ENCODE measurements around the gene SIGLECL1. TPM values are rescaled to one million over a fixed set of nuclear protein-coding genes. Genes with fewer than 3 reads are reported as not detected.
A peak's percentile ranks its signal among the peaks of the same experiment; 100 is the strongest.

The SIGLECL1 gene
- total RNA-seq, 1 donor from 2014 or later = not detected

GRCh38 chr19:51258165-51259160 is 7.6 kb downstream of the SIGLECL1 start:
- Histone ChIP-seq H3K79me2 (ENCODE audit: insufficient read depth, low read length) (no peaks in the 10 kb centered on the region), H4K20me1 (ENCODE audit: insufficient read depth, low read length) (no peaks in the 10 kb centered on the region), H2AFZ (ENCODE audit: low read depth, low read length) (no peak overlapping the region), H3K4me1 (ENCODE audit: insufficient read depth, low read length) (no peaks in the 10 kb centered on the region), H3K4me2 (ENCODE audit: low read length) (no peak overlapping the region), H3K9me3 (ENCODE audit: insufficient read depth, low read depth, low read length) (no peaks in the 10 kb centered on the region), H3K27me3 (ENCODE audit: insufficient read depth, low read length) (no peaks in the 10 kb centered on the region), H3K9ac (ENCODE audit: low read length) (no peak overlapping the region), H3K36me3 (ENCODE audit: insufficient read depth, low read length) (no peaks in the 10 kb centered on the region), H3K4me3 (ENCODE audit: insufficient read depth, low read depth, low read length) (no peak overlapping the region), H3K27ac (ENCODE audit: low read depth, low read length) (no peak overlapping the region)
- Mint-ChIP-seq H3K9me3 (ENCODE audit: unreplicated experiment) (no peaks in the 10 kb centered on the region), H3K36me3 (ENCODE audit: low read depth, unreplicated experiment) (no peaks in the 10 kb centered on the region), H3K27me3 (ENCODE audit: low read depth, unreplicated experiment) (peaks cover 3% of the 10 kb centered on the region), H3K4me3 (ENCODE audit: unreplicated experiment) (no peak overlapping the region), H3K4me1 (ENCODE audit: low read depth, unreplicated experiment) (no peaks in the 10 kb centered on the region), H3K27ac (ENCODE audit: unreplicated experiment) (no peak overlapping the region)
- FAIRE-seq (no peak), DNase-seq (ENCODE audit: low read depth) (no peak)
- TF ChIP-seq CTCF (IDR thresholded peaks at IDR 0.05; ENCODE audit: insufficient read depth, low read depth, low read length) (no peak), EZH2 (IDR thresholded peaks at IDR 0.05; ENCODE audit: insufficient read depth, low read length) (no peak)

- no peaks in the 10 kb centered on the region for H3K79me2 ChIP-seq (ENCODE audit: insufficient read depth, low read length)
- H3K4me3 ChIP-seq (ENCODE audit: insufficient read depth, low read depth, low read length) = no peak overlapping the region
- no peaks in the 10 kb centered on the region for H3K27me3 ChIP-seq (ENCODE audit: insufficient read depth, low read length)
- H3K9ac ChIP-seq (ENCODE audit: low read length) = no peak overlapping the region
- no peak for TF ChIP-seq EZH2 (IDR thresholded peaks at IDR 0.05; ENCODE audit: insufficient read depth, low read length)
- peak; percentile 36 for TF ChIP-seq CTCF (IDR thresholded peaks at IDR 0.05; ENCODE audit: insufficient read depth, low read depth, low read length)
- H3K9me3 Mint-ChIP-seq (ENCODE audit: unreplicated experiment) = no peaks in the 10 kb centered on the region
- H3K9me3 ChIP-seq (ENCODE audit: insufficient read depth, low read depth, low read length) = peaks cover 6% of the 10 kb centered on the region
- FAIRE-seq (no peak), DNase-seq (ENCODE audit: low read depth) (no peak)
- H3K4me1 Mint-ChIP-seq (ENCODE audit: low read depth, unreplicated experiment) = no peaks in the 10 kb centered on the region
- no peak overlapping the region for H3K27ac ChIP-seq (ENCODE audit: low read depth, low read length)
- no peaks in the 10 kb centered on the region for H4K20me1 ChIP-seq (ENCODE audit: insufficient read depth, low read length)
- H3K27ac Mint-ChIP-seq (ENCODE audit: unreplicated experiment) = no peak overlapping the region
- no peak overlapping the region for H2AFZ ChIP-seq (ENCODE audit: low read depth, low read length)
- H3K4me3 Mint-ChIP-seq (ENCODE audit: unreplicated experiment) = no peak overlapping the region
- H3K27me3 Mint-ChIP-seq (ENCODE audit: low read depth, unreplicated experiment) = peaks cover 3% of the 10 kb centered on the region
- no peaks in the 10 kb centered on the region for H3K4me1 ChIP-seq (ENCODE audit: insufficient read depth, low read length)
- no peaks in the 10 kb centered on the region for H3K36me3 ChIP-seq (ENCODE audit: insufficient read depth, low read length)
- H3K36me3 Mint-ChIP-seq (ENCODE audit: low read depth, unreplicated experiment) = no peaks in the 10 kb centered on the region
- no peak overlapping the region for H3K4me2 ChIP-seq (ENCODE audit: low read length)
Observed at GRCh38 chr19:51259348-51260245, 8.7 kb downstream of the SIGLECL1 start.
